Liver (tissue), 3 donors: ENCODE results near the gene PAXIP1.

Experiments used
- EGR1 ChIP-seq, 2 donors: IDR thresholded peaks; 2 replicates each; pipeline ENCODE4 v1.6.1; 2016 to 2018; ENCODE audit warnings: antibody characterized with exemption in 2 of 2, low read depth in 2 of 2
- FOXA1 ChIP-seq: IDR thresholded peaks from 2 replicates; pipeline ENCODE4 v1.6.1; 2016; ENCODE audit warnings: antibody characterized with exemption
- GABPA ChIP-seq, 2 donors: IDR thresholded peaks in 1 of 2; conservative IDR thresholded peaks in 1 of 2; 2 replicates each; pipeline ENCODE4 v1.6.1; 2016; ENCODE audit warnings: antibody characterized with exemption in 2 of 2, mild to moderate bottlenecking in 1 of 2, moderate library complexity in 1 of 2
- JUND ChIP-seq, 2 donors: IDR thresholded peaks; 2 replicates each; pipeline ENCODE4 v1.6.1; 2016; ENCODE audit warnings: antibody characterized with exemption in 2 of 2
- RAD21 ChIP-seq, 2 donors: IDR thresholded peaks; 2 replicates each; pipeline ENCODE4 v1.6.1; 2016; ENCODE audit warnings: antibody characterized with exemption in 2 of 2, mild to moderate bottlenecking in 2 of 2
- SP1 ChIP-seq: IDR thresholded peaks from 2 replicates; pipeline ENCODE4 v1.6.1; 2018; ENCODE audit warnings: antibody characterized with exemption, mild to moderate bottlenecking
- TAF1 ChIP-seq: conservative IDR thresholded peaks from 2 replicates; pipeline ENCODE4 v1.6.1; 2016; ENCODE audit warnings: antibody characterized with exemption, mild to moderate bottlenecking
- YY1 ChIP-seq: IDR thresholded peaks from 2 replicates; pipeline ENCODE4 v1.6.1; 2016; ENCODE audit warnings: antibody characterized with exemption, mild to moderate bottlenecking
- TF ChIP-seq, protein P1 (sequence below): fragments of 150-350 bp; IDR thresholded peaks from 2 replicates; pipeline ENCODE4 v1.5.1; 2017; ENCODE audit warnings: improper control_type of control experiment, low read depth, low read length; ENCODE audit not compliant: missing input control
- TF ChIP-seq, protein P2 (sequence below): IDR thresholded peaks from 2 replicates; pipeline ENCODE4 v1.6.1; 2016; ENCODE audit warnings: antibody characterized with exemption
- TF ChIP-seq, protein P3 (sequence below): IDR thresholded peaks from 2 replicates; pipeline ENCODE4 v1.6.1; 2016; ENCODE audit warnings: antibody characterized with exemption, mild to moderate bottlenecking
- TF ChIP-seq, protein P4 (sequence below): IDR thresholded peaks from 2 replicates; pipeline ENCODE4 v1.6.1; 2016; ENCODE audit warnings: antibody characterized with exemption
- donor health status: healthy.
- donor health status: healthy.

DNA sequence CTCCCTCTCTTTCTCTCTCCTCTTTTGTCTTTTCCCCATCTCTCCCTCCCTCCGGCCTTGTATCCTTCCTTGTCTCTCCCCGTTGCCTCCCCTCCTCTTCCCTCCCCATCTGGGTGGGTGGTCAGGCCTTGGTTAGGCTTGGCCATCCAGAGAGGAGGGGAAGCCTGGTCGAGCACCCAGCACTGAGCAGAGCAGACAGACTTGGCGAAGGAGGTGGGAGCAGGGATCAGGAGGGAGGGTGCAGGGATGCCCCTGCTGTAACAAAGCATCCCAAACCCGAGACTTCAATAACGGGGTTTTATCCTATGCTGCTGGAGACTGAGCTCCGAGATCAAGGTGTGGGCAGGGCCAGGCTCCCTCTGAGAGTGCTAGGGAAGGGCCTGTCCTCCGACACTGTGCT is 97.3 kb downstream of the PAXIP1 start:
- no peak for TF ChIP-seq EGR1 (IDR thresholded peaks at IDR 0.05; ENCODE audit: low read depth in 2 of 2)
- TF ChIP-seq, protein P1, sequence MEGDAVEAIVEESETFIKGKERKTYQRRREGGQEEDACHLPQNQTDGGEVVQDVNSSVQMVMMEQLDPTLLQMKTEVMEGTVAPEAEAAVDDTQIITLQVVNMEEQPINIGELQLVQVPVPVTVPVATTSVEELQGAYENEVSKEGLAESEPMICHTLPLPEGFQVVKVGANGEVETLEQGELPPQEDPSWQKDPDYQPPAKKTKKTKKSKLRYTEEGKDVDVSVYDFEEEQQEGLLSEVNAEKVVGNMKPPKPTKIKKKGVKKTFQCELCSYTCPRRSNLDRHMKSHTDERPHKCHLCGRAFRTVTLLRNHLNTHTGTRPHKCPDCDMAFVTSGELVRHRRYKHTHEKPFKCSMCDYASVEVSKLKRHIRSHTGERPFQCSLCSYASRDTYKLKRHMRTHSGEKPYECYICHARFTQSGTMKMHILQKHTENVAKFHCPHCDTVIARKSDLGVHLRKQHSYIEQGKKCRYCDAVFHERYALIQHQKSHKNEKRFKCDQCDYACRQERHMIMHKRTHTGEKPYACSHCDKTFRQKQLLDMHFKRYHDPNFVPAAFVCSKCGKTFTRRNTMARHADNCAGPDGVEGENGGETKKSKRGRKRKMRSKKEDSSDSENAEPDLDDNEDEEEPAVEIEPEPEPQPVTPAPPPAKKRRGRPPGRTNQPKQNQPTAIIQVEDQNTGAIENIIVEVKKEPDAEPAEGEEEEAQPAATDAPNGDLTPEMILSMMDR, result no peak
- no peak for TF ChIP-seq GABPA (IDR thresholded peaks at IDR 0.05 in 1 of 2, conservative IDR thresholded peaks at IDR 0.05 in 1 of 2)
- no peak for TF ChIP-seq YY1
- TF ChIP-seq, protein P2, sequence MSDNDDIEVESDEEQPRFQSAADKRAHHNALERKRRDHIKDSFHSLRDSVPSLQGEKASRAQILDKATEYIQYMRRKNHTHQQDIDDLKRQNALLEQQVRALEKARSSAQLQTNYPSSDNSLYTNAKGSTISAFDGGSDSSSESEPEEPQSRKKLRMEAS, result no peak
- no peak for TF ChIP-seq FOXA1
- TF ChIP-seq, protein P3, sequence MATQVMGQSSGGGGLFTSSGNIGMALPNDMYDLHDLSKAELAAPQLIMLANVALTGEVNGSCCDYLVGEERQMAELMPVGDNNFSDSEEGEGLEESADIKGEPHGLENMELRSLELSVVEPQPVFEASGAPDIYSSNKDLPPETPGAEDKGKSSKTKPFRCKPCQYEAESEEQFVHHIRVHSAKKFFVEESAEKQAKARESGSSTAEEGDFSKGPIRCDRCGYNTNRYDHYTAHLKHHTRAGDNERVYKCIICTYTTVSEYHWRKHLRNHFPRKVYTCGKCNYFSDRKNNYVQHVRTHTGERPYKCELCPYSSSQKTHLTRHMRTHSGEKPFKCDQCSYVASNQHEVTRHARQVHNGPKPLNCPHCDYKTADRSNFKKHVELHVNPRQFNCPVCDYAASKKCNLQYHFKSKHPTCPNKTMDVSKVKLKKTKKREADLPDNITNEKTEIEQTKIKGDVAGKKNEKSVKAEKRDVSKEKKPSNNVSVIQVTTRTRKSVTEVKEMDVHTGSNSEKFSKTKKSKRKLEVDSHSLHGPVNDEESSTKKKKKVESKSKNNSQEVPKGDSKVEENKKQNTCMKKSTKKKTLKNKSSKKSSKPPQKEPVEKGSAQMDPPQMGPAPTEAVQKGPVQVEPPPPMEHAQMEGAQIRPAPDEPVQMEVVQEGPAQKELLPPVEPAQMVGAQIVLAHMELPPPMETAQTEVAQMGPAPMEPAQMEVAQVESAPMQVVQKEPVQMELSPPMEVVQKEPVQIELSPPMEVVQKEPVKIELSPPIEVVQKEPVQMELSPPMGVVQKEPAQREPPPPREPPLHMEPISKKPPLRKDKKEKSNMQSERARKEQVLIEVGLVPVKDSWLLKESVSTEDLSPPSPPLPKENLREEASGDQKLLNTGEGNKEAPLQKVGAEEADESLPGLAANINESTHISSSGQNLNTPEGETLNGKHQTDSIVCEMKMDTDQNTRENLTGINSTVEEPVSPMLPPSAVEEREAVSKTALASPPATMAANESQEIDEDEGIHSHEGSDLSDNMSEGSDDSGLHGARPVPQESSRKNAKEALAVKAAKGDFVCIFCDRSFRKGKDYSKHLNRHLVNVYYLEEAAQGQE, result no peak
- TF ChIP-seq, protein P4, sequence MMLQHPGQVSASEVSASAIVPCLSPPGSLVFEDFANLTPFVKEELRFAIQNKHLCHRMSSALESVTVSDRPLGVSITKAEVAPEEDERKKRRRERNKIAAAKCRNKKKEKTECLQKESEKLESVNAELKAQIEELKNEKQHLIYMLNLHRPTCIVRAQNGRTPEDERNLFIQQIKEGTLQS, result no peak
- no peak for TF ChIP-seq TAF1
- no peak for TF ChIP-seq RAD21 (IDR thresholded peaks at IDR 0.05)
- no peak for TF ChIP-seq JUND (IDR thresholded peaks at IDR 0.05)
- no peak for TF ChIP-seq SP1
